Gastroesophageal sphincter (tissue), 4 donors: ENCODE results near the gene L3MBTL3. TPM values are rescaled to one million over a fixed set of nuclear protein-coding genes. Genes with fewer than 3 reads are reported as not detected.

Source experiments
- ATAC-seq: fragments of 150-250 bp; one replicate; pipeline ENCODE4 v1.9.1; 2016; ENCODE audit warnings: mild to moderate bottlenecking, moderate library complexity
- H3K27ac ChIP-seq, 4 donors: fragments of 200-600 bp; sonication (generic) in 3 of 4; 1 replicate in 3 of 4; 2 replicates in 1 of 4; pipeline ENCODE4 v1.5.1; 2016 to 2019
- H3K27me3 ChIP-seq: fragments of 200-600 bp; sonication (generic); one replicate; pipeline ENCODE4 v1.5.1; 2019
- H3K36me3 ChIP-seq, 2 donors: fragments of 200-600 bp; sonication (generic); one replicate each; pipeline ENCODE4 v1.5.1; 2019; ENCODE audit warnings: control low read depth in 1 of 2
- H3K4me1 ChIP-seq, 3 donors: fragments of 200-600 bp; sonication (generic); 1 replicate in 2 of 3; 2 replicates in 1 of 3; pipeline ENCODE4 v1.5.1; 2016 to 2019; ENCODE audit warnings: control low read depth in 2 of 3
- H3K4me3 ChIP-seq, 2 donors: fragments of 200-600 bp; sonication (generic); one replicate each; pipeline ENCODE4 v1.5.1; 2019; ENCODE audit warnings: mild to moderate bottlenecking in 1 of 2, moderate library complexity in 1 of 2
- H3K9me3 ChIP-seq, 3 donors: fragments of 200-600 bp; sonication (generic); one replicate each; pipeline ENCODE4 v1.5.1; 2017 to 2019; ENCODE audit warnings: control low read depth in 2 of 3
- EP300 ChIP-seq: sonication (generic); formaldehyde crosslinking; IDR thresholded peaks from one replicate; pipeline ENCODE4 v1.6.1; 2017; ENCODE audit warnings: antibody characterized with exemption, mild to moderate bottlenecking
- POLR2A ChIP-seq, 2 donors: fragments of 450-650 bp; IDR thresholded peaks; one replicate each; pipeline ENCODE4 v1.6.1; 2017; ENCODE audit warnings: antibody characterized with exemption in 2 of 2, mild to moderate bottlenecking in 2 of 2, moderate library complexity in 1 of 2
- POLR2AphosphoS5 ChIP-seq: sonication (generic); formaldehyde crosslinking; IDR thresholded peaks from one replicate; pipeline ENCODE4 v1.6.1; 2017; ENCODE audit warnings: antibody characterized with exemption
- WGBS, 2 donors: methylation state at CpG; one replicate each; pipeline ENCODE4 v1.1.5; 2018; ENCODE audit warnings: low coverage in 1 of 2; 5-methylcytosine and 5-hydroxymethylcytosine counted together
- total RNA-seq, 4 donors: library from RNA; depleted of rRNA; stranded (reverse); fragments of >200 nt; gene quantifications; one replicate each; pipeline ENCODE4 v1.1.0, GENCODE V29; 2016
- TF ChIP-seq, protein P1 (sequence below), 4 experiments: fragments of 200-600 bp in 2 of 4; fragments of 450-650 bp in 2 of 4; sonication (generic) in 1 of 4; IDR thresholded peaks; one replicate each; pipeline ENCODE4 v1.5.1; 2017 to 2019; ENCODE audit warnings: antibody characterized with exemption in 4 of 4, mild to moderate bottlenecking in 2 of 4, moderate library complexity in 2 of 4

Gene L3MBTL3
- total RNA-seq, 4 donors from 2014 or later, result 3.6 to 6.3 (median 4.8) TPM

DNA sequence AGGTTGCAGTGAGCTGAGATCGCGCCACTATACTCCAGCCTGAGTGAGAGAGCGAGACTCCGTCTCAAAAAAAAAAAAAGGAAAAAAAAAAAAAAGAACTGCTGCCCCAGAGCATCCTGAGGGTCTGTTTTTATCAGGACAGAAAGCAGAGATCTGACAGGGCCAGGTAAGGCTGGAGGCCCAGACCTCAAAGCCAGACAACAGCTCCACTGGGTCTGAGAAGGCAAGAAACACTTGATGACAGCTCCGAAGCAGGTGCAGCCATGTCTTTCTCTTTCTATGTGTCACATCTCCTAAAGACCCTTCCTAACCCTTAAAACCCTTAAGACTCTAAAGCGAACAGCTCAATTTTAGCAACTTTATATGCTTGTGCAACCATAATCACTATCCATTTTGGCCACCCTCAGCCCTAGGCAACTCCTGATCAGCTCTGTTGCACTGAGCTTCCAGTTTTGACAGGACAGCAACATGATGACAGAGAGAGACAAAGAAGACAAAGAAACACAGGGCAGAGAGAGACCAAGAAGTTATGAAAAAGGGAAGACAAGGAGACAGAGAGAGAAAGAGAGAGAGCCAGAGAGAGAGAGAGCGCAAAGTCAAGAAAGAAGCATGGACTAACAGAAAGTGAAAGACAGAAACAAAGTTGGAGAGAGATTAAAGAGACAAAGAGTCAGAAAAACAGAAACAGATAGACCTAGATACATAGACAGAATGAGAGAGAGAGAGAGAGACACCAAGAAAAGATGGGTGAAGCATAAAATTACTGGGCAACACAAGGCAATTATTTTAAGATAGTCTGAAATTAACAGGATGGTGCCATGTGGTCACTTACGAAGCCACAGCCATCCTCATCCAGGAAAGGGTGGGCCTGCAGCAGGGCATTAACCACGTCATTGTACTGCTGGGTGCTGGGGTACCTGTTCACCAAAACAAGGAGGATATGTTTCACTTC, 165.2 kb downstream of the L3MBTL3 start:
- Histone ChIP-seq H3K27me3 (no peaks in the 10 kb centered on the region), H3K36me3 (no peaks in the 10 kb centered on the region), H3K4me3 (no peak overlapping the region), H3K9me3 (no peaks in the 10 kb centered on the region), H3K27ac (no peak overlapping the region), H3K4me1 (no peaks in the 10 kb centered on the region)
- WGBS, 2 donors, result 82 to 95% methylated on average over 3 to 6 of the region's 9 CpGs
- no peak for ATAC-seq
- TF ChIP-seq POLR2A (IDR thresholded peaks at IDR 0.05) (no peak), EP300 (no peak), POLR2AphosphoS5 (no peak)
- TF ChIP-seq, protein P1, sequence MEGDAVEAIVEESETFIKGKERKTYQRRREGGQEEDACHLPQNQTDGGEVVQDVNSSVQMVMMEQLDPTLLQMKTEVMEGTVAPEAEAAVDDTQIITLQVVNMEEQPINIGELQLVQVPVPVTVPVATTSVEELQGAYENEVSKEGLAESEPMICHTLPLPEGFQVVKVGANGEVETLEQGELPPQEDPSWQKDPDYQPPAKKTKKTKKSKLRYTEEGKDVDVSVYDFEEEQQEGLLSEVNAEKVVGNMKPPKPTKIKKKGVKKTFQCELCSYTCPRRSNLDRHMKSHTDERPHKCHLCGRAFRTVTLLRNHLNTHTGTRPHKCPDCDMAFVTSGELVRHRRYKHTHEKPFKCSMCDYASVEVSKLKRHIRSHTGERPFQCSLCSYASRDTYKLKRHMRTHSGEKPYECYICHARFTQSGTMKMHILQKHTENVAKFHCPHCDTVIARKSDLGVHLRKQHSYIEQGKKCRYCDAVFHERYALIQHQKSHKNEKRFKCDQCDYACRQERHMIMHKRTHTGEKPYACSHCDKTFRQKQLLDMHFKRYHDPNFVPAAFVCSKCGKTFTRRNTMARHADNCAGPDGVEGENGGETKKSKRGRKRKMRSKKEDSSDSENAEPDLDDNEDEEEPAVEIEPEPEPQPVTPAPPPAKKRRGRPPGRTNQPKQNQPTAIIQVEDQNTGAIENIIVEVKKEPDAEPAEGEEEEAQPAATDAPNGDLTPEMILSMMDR (IDR thresholded peaks at IDR 0.05), result no peak

DNA sequence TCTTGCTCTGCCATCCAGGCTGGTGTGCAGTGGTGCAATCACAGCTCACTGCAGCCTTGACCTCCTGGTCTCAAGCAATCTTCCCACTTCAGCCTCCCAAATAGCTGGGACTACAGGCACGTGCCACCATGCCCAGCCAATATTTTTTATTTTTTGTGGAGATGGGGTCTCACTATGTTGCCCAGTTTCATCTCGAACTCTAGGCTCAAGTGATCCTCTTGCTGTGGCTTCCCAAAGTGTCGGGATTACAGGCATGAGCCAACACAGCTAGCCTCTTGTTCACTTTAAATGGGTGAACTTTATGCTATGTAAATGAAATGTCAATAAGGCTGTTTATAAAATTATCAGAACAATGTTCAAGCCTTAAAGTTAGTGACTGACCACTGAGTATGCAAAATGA, 167.3 kb downstream of the L3MBTL3 start:
- TF ChIP-seq POLR2A (IDR thresholded peaks at IDR 0.05), result no peak
- no peak for TF ChIP-seq POLR2AphosphoS5
- TF ChIP-seq, protein P1 (IDR thresholded peaks at IDR 0.05), result no peak
- TF ChIP-seq EP300, result no peak
- H3K4me3 ChIP-seq, result no peak overlapping the region
- ATAC-seq, result no peak
- H3K4me1 ChIP-seq, result no peaks in the 10 kb centered on the region
- H3K9me3 ChIP-seq, result no peaks in the 10 kb centered on the region
- H3K27ac ChIP-seq, result no peak overlapping the region
- 72 to 96% methylated on average over 3 of the region's 3 CpGs for WGBS, 2 donors
- H3K27me3 ChIP-seq, result no peaks in the 10 kb centered on the region
- no peaks in the 10 kb centered on the region for H3K36me3 ChIP-seq

DNA sequence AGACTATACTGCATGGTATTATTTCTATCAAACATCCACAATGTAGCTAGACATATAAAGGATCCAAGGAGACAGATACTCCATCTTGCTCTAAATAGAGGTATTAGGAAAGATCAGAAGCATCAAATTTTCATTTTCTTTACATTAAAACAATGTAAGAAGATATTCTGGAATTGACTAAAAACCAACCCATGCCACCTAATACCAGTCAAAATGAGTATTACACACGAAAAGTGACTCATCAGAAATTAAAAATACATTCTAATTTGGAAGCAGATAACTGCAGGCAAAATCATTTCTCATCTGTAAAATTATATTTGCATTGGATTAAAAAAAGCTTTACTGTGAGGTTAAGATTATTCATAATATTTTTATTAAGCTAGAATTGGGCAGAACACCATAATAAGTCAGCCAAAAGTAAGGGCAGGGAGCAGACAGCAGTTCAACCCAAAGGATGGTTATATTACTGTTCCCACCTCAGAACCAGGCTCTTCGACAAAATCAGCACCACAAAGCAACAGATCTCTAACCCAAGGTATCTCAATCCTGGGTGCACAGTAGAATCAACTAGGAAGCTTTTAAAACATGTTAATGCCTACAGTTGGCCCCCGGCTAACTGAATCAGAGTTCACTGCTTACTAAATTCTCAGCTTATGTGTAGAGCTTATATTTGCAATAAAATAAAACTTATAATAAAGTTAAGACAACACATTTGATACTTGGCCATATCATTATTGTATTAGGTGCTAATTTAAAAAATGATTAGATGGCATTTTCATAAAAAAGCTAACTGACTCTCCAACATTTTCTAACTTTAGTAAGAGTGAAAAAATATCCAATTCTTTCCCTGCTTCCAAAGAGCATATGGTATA, 169.2 kb downstream of the L3MBTL3 start:
- H3K4me1 ChIP-seq, result no peaks in the 10 kb centered on the region
- WGBS, 2 donors, result 69 to 71% methylated on average over 3 of the region's 3 CpGs
- H3K27ac ChIP-seq, result no peak overlapping the region
- no peaks in the 10 kb centered on the region for H3K27me3 ChIP-seq
- no peaks in the 10 kb centered on the region for H3K36me3 ChIP-seq
- H3K4me3 ChIP-seq, result no peak overlapping the region
- no peak for ATAC-seq
- TF ChIP-seq, protein P1 (IDR thresholded peaks at IDR 0.05), result no peak
- no peak for TF ChIP-seq POLR2AphosphoS5
- no peak for TF ChIP-seq POLR2A (IDR thresholded peaks at IDR 0.05)
- no peak for TF ChIP-seq EP300
- no peaks in the 10 kb centered on the region for H3K9me3 ChIP-seq

DNA sequence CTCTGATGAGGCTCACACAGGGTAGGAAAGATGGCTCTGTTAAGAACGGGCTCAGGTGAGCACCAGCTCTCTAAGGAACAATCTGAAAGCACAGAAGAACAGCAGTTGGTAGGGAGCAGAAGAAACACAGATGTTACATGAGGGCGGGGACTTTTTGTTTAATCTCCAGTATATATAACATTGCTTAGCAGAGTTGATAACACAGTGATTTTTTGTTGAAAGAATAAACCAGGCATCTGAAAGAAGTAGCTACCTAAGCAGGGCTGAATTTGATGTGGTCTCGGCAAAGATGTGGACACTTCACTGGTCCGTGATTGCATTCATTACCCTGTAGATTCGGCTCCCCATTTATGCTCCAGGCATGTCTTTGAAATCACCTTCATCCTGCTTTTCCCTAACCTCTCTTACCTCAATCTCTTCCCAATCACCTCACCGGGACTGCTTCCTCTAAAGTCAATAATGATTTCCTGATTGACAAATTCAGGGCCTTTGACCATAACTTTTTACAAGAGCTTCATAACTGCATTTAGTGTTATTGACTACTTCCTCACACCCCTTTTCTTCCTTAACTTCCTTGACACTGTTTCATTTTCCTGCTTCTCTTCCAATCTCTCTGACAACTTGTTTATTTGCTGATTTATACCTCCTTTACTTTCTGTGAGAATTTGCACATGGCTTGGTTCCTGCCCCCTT, 170.0 kb downstream of the L3MBTL3 start:
- TF ChIP-seq, protein P1 (IDR thresholded peaks at IDR 0.05), result no peak
- no peak for TF ChIP-seq POLR2A (IDR thresholded peaks at IDR 0.05)
- TF ChIP-seq POLR2AphosphoS5, result no peak
- TF ChIP-seq EP300, result no peak

More for the DNA sequence above, 170.0 kb downstream of the L3MBTL3 start:
- H3K36me3 ChIP-seq, result no peaks in the 10 kb centered on the region
- H3K9me3 ChIP-seq, result no peaks in the 10 kb centered on the region
- ATAC-seq, result no peak
- 71 to 72% methylated on average over 5 to 6 of the region's 6 CpGs for WGBS, 2 donors
- no peak overlapping the region for H3K27ac ChIP-seq
- no peak overlapping the region for H3K4me3 ChIP-seq
- H3K27me3 ChIP-seq, result no peaks in the 10 kb centered on the region
- no peaks in the 10 kb centered on the region for H3K4me1 ChIP-seq
